Progenitor cell of endocrine pancreas (in vitro differentiated cells): ENCODE data around the gene PLCG1. TPM values are rescaled to one million over a fixed set of nuclear protein-coding genes. Genes with fewer than 3 reads are reported as not detected.

Experiments
- DNase-seq: peaks from one replicate; pipeline ENCODE4 v3.0.0; 2021; ENCODE audit warnings: low spot score; ENCODE audit not compliant: unreplicated experiment
- H3K27ac Mint-ChIP-seq: 2 replicates; pipeline ENCODE4 v1.8.0; 2021; ENCODE audit warnings: mild to moderate bottlenecking, moderate library complexity, mixed read lengths
- H3K27me3 Mint-ChIP-seq: 2 replicates; pipeline ENCODE4 v1.8.0; 2021; ENCODE audit warnings: mixed read lengths
- H3K36me3 Mint-ChIP-seq: 2 replicates; pipeline ENCODE4 v1.8.0; 2022; ENCODE audit warnings: mixed read lengths; ENCODE audit not compliant: insufficient read depth
- H3K4me1 Mint-ChIP-seq: 2 replicates; pipeline ENCODE4 v1.8.0; 2021; ENCODE audit warnings: low read depth, mixed read lengths
- H3K4me3 Mint-ChIP-seq: 2 replicates; pipeline ENCODE4 v1.8.0; 2021; ENCODE audit warnings: low read depth, mild to moderate bottlenecking, moderate library complexity, mixed read lengths
- H3K9me3 Mint-ChIP-seq: 2 replicates; pipeline ENCODE4 v1.8.0; 2021; ENCODE audit warnings: low read depth, mixed read lengths
- CTCF ChIP-seq: fragments of 200-600 bp; sonication (generic); IDR thresholded peaks from one replicate; pipeline ENCODE4 v1.5.0; 2021; ENCODE audit warnings: antibody characterized with exemption, mild to moderate bottlenecking; ENCODE audit not compliant: unreplicated experiment
- total RNA-seq: library from RNA; stranded (reverse); gene quantifications from 2 replicates; pipeline ENCODE4 v1.2.1, GENCODE V29; 2021

PLCG1 gene
- total RNA-seq, 1 donor from 2014 or later, result 395 TPM

- peak; percentile 94 for TF ChIP-seq CTCF
- peaks cover 9% of the 10 kb centered on the region for H3K4me1 Mint-ChIP-seq
- no peak overlapping the region for H3K4me3 Mint-ChIP-seq
- H3K27ac Mint-ChIP-seq, result no peak overlapping the region
- DNase-seq, result no peak
- H3K9me3 Mint-ChIP-seq, result no peaks in the 10 kb centered on the region
- peaks cover 26% of the 10 kb centered on the region for H3K36me3 Mint-ChIP-seq
- no peaks in the 10 kb centered on the region for H3K27me3 Mint-ChIP-seq
These were observed 42.0 kb upstream of the PLCG1 start for GRCh38 chr20:41095110-41095969.

- Mint-ChIP-seq H3K4me3 (no peak overlapping the region), H3K36me3 (peaks cover 31% of the 10 kb centered on the region), H3K27ac (peak overlapping the region; percentile 84), H3K4me1 (peaks cover 7% of the 10 kb centered on the region), H3K9me3 (no peaks in the 10 kb centered on the region), H3K27me3 (no peaks in the 10 kb centered on the region)
- no peak for TF ChIP-seq CTCF
- no peak for DNase-seq
These were observed 38.6 kb upstream of the PLCG1 start for GRCh38 chr20:41098703-41099250.

GRCh38 chr20:41100001-41100480 is 37.3 kb upstream of the PLCG1 start:
- H3K27ac Mint-ChIP-seq, result peak overlapping the region; percentile 33
- DNase-seq, result no peak
- no peak for TF ChIP-seq CTCF
- H3K27me3 Mint-ChIP-seq, result no peaks in the 10 kb centered on the region
- H3K36me3 Mint-ChIP-seq, result peaks cover 31% of the 10 kb centered on the region
- no peak overlapping the region for H3K4me3 Mint-ChIP-seq
- H3K4me1 Mint-ChIP-seq, result peaks cover 7% of the 10 kb centered on the region
- no peaks in the 10 kb centered on the region for H3K9me3 Mint-ChIP-seq

- no peak for TF ChIP-seq CTCF
- no peaks in the 10 kb centered on the region for H3K27me3 Mint-ChIP-seq
- H3K36me3 Mint-ChIP-seq, result peaks cover 29% of the 10 kb centered on the region
- H3K27ac Mint-ChIP-seq, result no peak overlapping the region
- no peak for DNase-seq
- H3K4me1 Mint-ChIP-seq, result peaks cover 7% of the 10 kb centered on the region
- H3K4me3 Mint-ChIP-seq, result no peak overlapping the region
- no peaks in the 10 kb centered on the region for H3K9me3 Mint-ChIP-seq
These were observed 35.7 kb upstream of the PLCG1 start for GRCh38 chr20:41101660-41102059.

- no peak for TF ChIP-seq CTCF
- Mint-ChIP-seq H3K27ac (no peak overlapping the region), H3K9me3 (no peaks in the 10 kb centered on the region), H3K4me1 (peaks cover 9% of the 10 kb centered on the region), H3K27me3 (no peaks in the 10 kb centered on the region), H3K4me3 (no peak overlapping the region), H3K36me3 (peaks cover 33% of the 10 kb centered on the region)
- DNase-seq, result no peak
These were observed 28.8 kb upstream of the PLCG1 start for GRCh38 chr20:41108531-41108930.
